ENCODE data around the gene C2CD2L. TPM values are rescaled to one million over a fixed set of nuclear protein-coding genes. Genes with fewer than 3 reads are reported as not detected.

The C2CD2L gene
- total and polyA plus RNA-seq, 2 of the 13 experiments (the other 11 are each of a cell fraction or from before 2014, with no cell fraction given) = 3.7 to 5.5 TPM

GRCh38 chr11:119108146-119108856, 1.2 kb downstream of the C2CD2L start (continued):
- no peak for TF ChIP-seq ZBTB37 (CRISPR knock-in tag; IDR thresholded peaks at IDR 0.05)
- TF ChIP-seq NFYB (CRISPR knock-in tag; IDR thresholded peaks at IDR 0.05) = peak; percentile 76
- 0 out of 2 replicates have a peak, but pooled peaks have one; percentile 25 for TF ChIP-seq ZNF142 (CRISPR knock-in tag; IDR thresholded peaks at IDR 0.05)
- TF ChIP-seq ZNF33A (CRISPR knock-in tag; IDR thresholded peaks at IDR 0.05; ENCODE audit: borderline replicate concordance) = no peak
- no peak for TF ChIP-seq EZH2 (conservative IDR thresholded peaks at IDR 0.05; ENCODE audit: low read depth, low read length)
- 0 out of 2 replicates have a peak, but pooled peaks have one; percentile 35 for TF ChIP-seq TAF1 (CRISPR knock-in tag; IDR thresholded peaks at IDR 0.05)
- no peak for TF ChIP-seq HHEX (CRISPR knock-in tag; IDR thresholded peaks at IDR 0.05)
- TF ChIP-seq TBP (CRISPR knock-in tag; IDR thresholded peaks at IDR 0.05) = no peak
- TF ChIP-seq NFYC (CRISPR knock-in tag; IDR thresholded peaks at IDR 0.05) = peak; percentile 77
- peak; percentile 60; the same call in 1 of the 2 replicates for TF ChIP-seq NR2C2 (CRISPR knock-in tag; IDR thresholded peaks at IDR 0.05; ENCODE audit: borderline replicate concordance)
- no peak for TF ChIP-seq ZNF224 (CRISPR knock-in tag; IDR thresholded peaks at IDR 0.05)
- no peak for TF ChIP-seq ZNF33B (CRISPR knock-in tag; IDR thresholded peaks at IDR 0.05)
- peak; percentile 46; the same call in 1 of the 2 replicates for TF ChIP-seq MZF1 (CRISPR knock-in tag; IDR thresholded peaks at IDR 0.05; ENCODE audit: borderline replicate concordance)
- peak; percentile 2; the same call in 1 of the 2 replicates for TF ChIP-seq KDM6A (CRISPR knock-in tag; IDR thresholded peaks at IDR 0.05; ENCODE audit: low read depth)
- TF ChIP-seq SATB2 (CRISPR knock-in tag; IDR thresholded peaks at IDR 0.05) = no peak
- TF ChIP-seq ZSCAN30 (CRISPR knock-in tag; IDR thresholded peaks at IDR 0.05) = no peak
- TF ChIP-seq RBM22 (optimal IDR thresholded peaks at IDR 0.05; ENCODE audit: low read length) = no peak
- 0 out of 2 replicates have a peak, but pooled peaks have one; percentile 29 for TF ChIP-seq ZNF564 (CRISPR knock-in tag; IDR thresholded peaks at IDR 0.05)
- TF ChIP-seq GATAD2A (CRISPR knock-in tag; IDR thresholded peaks at IDR 0.05) = no peak

Measured in HepG2 (cell line).